HG03039 (cell line): ENCODE data around the gene MAT2B.

Experiments
- ATAC-seq: cut with Tn5 transposase; IDR thresholded peaks from one replicate; pipeline ENCODE4 v1.9.1; 2021; ENCODE audit warnings: mild to moderate bottlenecking, moderate library complexity; ENCODE audit not compliant: unreplicated experiment

MAT2B gene

DNA sequence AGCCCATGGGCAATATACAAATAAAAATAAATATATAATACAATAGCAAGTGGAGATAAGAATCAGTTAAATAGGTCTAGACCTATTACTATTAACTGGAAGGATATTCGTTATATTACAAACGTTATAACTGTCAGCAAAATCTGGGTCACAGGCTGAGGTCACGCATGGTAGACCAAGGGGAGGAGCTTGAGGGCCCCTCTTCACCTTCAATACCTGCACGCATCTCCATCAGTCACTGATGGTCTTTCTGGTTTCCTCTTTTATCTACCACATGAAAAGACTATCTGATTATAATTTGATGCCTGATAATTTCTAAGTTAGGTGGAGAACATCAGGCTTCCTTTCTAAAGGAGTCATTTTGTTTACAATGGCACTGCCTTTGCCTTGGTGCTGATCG is 43.2 kb downstream of the MAT2B start:
- no peak for ATAC-seq

DNA sequence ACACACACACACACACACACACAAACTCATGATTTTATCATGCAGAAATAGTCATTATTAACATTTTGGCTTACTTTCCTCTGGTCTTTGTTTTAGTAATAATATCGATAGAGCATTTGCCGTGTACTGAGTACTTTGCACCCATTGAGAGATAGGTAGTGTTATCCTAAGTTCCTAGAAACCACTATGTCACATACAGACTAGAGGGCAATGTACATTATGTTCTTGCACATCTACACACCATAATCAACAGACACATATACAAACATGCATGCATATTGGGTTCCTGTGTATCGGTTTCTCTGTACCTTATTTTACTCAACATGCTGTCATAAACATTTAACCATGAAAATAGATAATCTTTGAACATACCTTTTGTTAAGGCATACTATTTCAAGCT is 45.7 kb downstream of the MAT2B start:
- no peak for ATAC-seq

DNA sequence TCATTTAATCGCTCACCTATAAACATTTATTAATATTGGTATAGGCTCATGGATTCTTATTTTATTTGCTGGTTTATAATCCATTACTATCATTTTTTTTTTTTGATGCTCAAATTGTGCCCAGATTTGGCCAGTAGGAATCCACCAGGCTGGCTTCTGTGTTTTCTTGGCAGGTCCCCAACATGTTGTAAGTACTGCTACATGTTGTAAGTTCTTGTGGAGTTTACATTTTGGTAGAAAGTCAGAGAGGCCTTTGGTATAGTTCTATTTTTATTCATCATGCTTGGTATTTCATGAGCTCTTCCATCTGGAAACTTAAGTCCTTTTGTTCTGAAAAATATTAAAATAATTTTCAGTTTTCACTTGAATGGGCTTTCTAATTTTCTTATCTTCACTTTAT is 47.1 kb downstream of the MAT2B start:
- ATAC-seq: no peak

DNA sequence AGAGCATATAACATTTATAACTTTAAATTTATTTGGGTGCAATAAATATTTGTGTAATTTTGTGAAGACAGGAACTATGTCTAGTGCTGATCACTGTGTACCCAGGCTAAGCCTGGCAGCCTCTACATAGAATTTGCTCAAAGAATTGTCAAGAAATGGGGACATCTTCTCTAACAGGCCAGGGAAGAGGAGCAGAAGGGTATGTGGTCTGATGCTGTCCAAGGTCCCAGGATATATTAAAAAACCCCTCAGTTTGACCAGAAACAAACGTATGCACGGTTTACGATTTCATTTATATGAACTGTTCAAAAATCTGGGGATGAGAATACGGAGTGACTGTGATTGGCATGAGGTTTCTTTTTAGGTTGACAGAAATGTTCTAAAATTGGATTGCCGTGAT is 55.9 kb downstream of the MAT2B start:
- no peak for ATAC-seq

DNA sequence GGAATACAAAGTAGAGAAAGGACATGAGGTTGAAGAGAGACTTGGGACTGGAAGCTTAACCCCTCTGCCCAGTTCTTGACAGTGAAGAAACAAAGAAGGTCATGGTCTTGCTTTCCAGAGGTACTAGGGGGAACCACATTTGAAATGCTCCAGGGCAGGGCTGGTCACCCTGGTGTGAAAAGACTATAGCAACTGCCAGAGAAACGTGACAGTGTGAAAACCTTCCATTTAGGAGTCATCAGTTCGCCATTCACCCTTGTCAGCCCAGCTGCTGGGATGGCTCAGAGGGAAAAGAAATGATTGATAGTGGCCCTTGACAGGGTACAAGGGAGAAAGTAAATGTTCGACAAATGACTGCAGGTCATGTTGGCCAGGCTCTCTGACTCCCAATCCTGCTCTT is 56.7 kb downstream of the MAT2B start:
- ATAC-seq: no peak

DNA sequence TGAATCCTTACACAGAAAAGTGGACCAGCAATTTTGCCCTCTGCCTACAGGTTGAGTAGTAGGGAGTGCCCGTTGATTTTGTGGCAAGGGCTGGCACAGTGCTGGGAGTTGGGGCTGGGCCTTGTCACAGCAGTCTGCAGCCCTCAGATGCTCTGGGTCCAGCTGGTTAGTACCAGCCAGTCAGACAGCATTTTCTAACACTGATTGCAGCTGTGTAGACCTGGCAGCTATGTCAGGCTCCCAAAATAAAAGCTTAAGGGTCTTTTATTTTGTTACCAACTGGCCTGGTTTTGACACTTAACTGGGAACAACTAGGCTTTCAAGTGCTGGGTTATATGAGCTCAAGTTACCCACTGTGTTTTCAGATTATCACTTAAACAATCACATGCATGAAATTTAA is 57.7 kb downstream of the MAT2B start:
- ATAC-seq: no peak

DNA sequence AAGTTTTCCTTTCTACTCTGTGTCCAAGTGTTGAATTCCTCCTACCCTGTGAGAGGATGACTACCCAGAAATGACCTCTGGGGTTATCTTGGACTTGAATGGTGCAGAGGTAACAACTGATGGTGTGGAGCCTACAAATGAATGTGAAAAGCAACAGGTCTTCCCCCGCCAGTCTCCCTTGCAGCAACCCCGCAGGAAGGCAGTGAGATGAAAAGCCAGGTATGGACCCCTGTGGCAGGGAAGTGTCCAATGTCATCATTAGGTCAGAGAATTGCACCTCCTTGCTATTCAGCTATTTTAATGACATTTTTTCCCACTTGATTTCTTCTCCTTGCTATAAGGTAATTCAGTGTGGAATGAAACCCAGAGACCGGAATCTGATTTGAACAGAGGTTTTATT is 58.5 kb downstream of the MAT2B start:
- ATAC-seq: no peak

DNA sequence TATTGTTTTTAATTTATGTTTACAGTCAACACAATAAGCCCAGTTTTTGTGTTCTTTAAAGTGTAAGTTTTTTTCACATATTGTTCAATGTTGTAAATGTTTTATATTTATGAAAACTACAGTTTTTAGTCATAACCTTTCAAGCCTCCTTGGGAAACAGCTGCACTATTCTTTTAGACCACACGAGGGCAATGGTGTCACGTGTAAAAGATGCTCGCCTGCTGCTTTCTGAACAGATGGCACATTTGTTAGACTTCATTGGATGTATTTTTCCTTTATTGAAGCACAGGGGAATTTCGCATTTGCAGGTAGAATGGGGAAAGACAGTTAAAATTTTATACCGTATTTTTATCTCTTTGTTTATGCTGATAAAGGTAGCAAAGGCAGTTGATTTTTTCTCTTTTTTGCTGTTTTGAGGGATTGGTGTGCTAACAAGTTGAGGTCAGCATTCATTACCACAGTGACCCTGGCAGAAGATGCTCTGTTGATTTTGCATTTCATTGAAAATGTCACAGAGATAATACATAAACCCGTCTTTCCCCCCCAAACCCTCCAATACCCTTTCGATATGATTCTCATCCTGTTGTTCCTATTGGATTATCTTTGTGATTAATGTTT is 59.0 kb downstream of the MAT2B start:
- ATAC-seq: peak; percentile 40

DNA sequence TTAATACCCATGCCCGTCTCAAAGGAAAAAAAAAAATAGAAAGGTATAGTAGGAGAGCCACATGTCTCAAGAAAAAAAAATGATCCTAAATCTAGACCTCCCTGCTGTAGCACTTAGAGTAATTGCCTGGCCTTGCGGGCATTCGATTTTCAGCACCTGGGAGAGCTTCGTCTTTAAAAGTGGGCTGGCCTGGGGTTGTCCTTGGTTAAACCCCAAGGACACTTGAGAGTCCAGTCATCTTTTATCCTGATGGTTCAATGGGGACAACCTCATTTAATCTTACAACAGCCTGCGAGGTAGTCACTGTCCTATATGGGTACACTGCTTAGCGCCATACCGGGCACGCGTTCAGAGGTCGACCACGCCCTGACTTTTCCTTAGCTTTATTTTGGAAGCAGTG is 60.1 kb downstream of the MAT2B start:
- ATAC-seq: no peak

DNA sequence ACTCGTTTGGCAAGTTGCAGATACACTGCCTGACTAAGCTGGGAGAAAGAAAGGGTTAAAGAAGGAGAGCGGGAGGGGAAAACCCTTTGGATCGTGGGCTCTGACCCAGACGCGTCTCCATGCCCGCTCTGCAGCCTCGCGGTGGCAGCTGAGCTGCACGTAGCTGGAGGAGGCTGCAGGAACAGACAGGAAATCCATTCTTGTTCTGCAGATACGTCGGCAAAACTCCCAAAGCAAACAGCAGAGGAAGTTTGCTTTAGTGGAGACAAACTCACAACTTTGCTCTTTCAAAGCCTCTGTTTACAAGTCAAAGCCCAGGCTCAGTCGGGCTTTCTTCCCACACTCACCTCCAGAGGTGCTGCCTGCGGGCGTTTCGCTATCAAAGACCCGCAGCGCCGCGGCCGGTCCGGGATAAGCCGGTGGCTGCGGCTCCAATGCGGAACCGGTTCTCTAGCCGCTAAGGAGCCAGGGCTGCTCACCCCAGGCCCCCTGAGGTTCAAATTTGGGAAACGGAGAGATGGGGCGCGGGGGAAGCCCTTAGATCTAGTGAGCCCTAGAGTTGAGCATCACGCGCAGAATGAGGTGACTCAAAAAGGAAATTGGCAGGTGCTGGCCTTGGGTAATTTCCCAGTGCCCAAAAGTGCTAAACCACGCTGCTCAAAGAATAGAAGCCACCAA is 60.7 kb downstream of the MAT2B start:
- ATAC-seq: peak; percentile 66

DNA sequence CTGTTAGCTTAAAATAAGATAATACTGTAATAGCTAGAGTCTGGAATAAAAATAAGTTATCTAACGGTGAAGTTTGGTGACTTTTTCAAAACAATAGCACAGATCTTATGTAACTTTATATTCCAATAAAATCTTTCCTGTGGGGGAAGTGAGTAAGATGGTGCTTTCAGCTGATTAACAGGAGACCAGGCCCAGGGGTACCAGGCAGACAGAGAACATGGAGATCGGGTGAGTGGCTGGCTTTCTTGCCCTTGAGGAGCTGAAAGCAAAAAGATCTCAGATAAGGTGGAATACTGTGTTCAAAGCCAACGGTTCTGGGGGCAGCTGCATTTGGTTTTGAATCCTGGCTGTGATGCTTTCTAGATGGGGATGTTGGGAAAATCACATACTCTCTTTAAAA is 61.3 kb downstream of the MAT2B start:
- ATAC-seq: no peak

DNA sequence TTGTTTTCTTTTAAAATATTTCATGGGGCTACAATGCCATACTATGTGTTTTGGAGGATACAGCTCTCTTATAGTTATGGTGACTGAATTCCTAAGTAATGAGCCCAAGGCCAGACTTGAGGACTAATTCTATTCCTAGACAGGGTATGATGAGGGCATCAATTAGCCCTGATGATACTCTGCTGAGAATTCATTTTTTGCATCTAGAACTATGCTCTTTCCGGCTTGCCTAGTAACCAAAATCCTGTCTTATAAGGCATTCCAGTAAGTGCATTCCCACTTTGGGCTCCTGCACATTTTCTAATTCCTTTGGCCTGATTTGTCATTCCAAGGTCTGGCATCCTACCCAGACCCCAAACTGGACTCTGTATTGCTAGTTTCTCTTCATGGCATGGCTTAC is 62.4 kb downstream of the MAT2B start:
- ATAC-seq: no peak
